CD14-positive monocyte (primary cell): ENCODE results near the gene SELENOM. TPM values are rescaled to one million over a fixed set of nuclear protein-coding genes. Genes with fewer than 3 reads are reported as not detected.

Experiments
- DNase-seq, 3 donors: peaks; one replicate each; pipeline ENCODE4 v3.0.0-alpha.2; 2011 to 2022
- H2AFZ ChIP-seq: 2 replicates; pipeline ENCODE4 v1.6.0; 2012; ENCODE audit warnings: mild to moderate bottlenecking, low read depth, low read length, inconsistent platforms; ENCODE audit not compliant: insufficient read depth, poor library complexity, severe bottlenecking
- H3K27ac ChIP-seq, 2 donors: 1 replicate in 1 of 2; 2 replicates in 1 of 2; pipeline ENCODE4 v1.5.1; 2012 to 2013; ENCODE audit warnings: low read length in 2 of 2, control low read depth in 1 of 2, inconsistent platforms in 1 of 2, low read depth in 1 of 2, mild to moderate bottlenecking in 1 of 2
- H3K27me3 ChIP-seq, 2 donors: one replicate each; pipeline versions ENCODE4 v1.6.0 to v1.6.1; 2011 to 2013; ENCODE audit warnings: low read length in 2 of 2; ENCODE audit not compliant: control insufficient read depth in 2 of 2, insufficient read depth in 2 of 2
- H3K36me3 ChIP-seq, 2 donors: replicated peaks in 1 of 2; 1 replicate in 1 of 2; 2 replicates in 1 of 2; pipeline versions ENCODE4 v1.5.1 to v1.6.1; 2012 to 2013; ENCODE audit warnings: low read length in 2 of 2, control low read depth in 1 of 2, inconsistent platforms in 1 of 2, mild to moderate bottlenecking in 1 of 2; ENCODE audit not compliant: insufficient read depth in 2 of 2, control insufficient read depth in 1 of 2
- H3K4me1 ChIP-seq, 2 donors: 1 replicate in 1 of 2; 2 replicates in 1 of 2; pipeline versions ENCODE4 v1.5.1 to v1.6.1; 2012 to 2013; ENCODE audit warnings: low read length in 2 of 2, control low read depth in 1 of 2, inconsistent platforms in 1 of 2, mild to moderate bottlenecking in 1 of 2, moderate library complexity in 1 of 2; ENCODE audit not compliant: insufficient read depth in 2 of 2, control insufficient read depth in 1 of 2
- H3K4me2 ChIP-seq: replicated peaks from 2 replicates; pipeline ENCODE3; 2012; ENCODE audit warnings: low read length, moderate library complexity, mild to moderate bottlenecking; ENCODE audit not compliant: poor library complexity, severe bottlenecking; ENCODE audit errors: extremely low read depth
- H3K4me3 ChIP-seq, 3 experiments: fragments of 200-600 bp in 1 of 3; sonication (generic) in 1 of 3; replicated peaks in 1 of 3; 1 replicate in 2 of 3; 2 replicates in 1 of 3; pipeline ENCODE4 v1.5.1; 2011 to 2013; ENCODE audit warnings: low read length in 3 of 3, mild to moderate bottlenecking in 3 of 3, control low read depth in 2 of 3, low read depth in 2 of 3, inconsistent platforms in 1 of 3, moderate library complexity in 1 of 3
- H3K79me2 ChIP-seq: 2 replicates; pipeline ENCODE4 v1.6.0; 2012; ENCODE audit warnings: mild to moderate bottlenecking, control low read depth, inconsistent platforms, low read length, moderate library complexity; ENCODE audit not compliant: insufficient read depth
- H3K9ac ChIP-seq: 2 replicates; pipeline ENCODE4 v1.6.0; 2017; ENCODE audit warnings: low read length, mild to moderate bottlenecking; ENCODE audit not compliant: insufficient read depth, poor library complexity, severe bottlenecking
- H3K9me3 ChIP-seq, 2 donors: replicated peaks in 1 of 2; 1 replicate in 1 of 2; 2 replicates in 1 of 2; pipeline versions ENCODE4 v1.5.1 to v1.6.1; 2012 to 2013; ENCODE audit warnings: low read length in 2 of 2, control low read depth in 1 of 2; ENCODE audit not compliant: control insufficient read depth in 1 of 2, insufficient read depth in 1 of 2
- H4K20me1 ChIP-seq: 2 replicates; pipeline ENCODE4 v1.6.0; 2012; ENCODE audit warnings: mild to moderate bottlenecking, low read length, control low read depth, moderate library complexity; ENCODE audit not compliant: insufficient read depth
- H3K27ac Mint-ChIP-seq, 7 donors: one replicate each; pipeline ENCODE4 v1.8.0; 2020; ENCODE audit warnings: mild to moderate bottlenecking in 7 of 7, mixed read lengths in 7 of 7, moderate library complexity in 6 of 7, inconsistent platforms in 2 of 7
- H3K27me3 Mint-ChIP-seq, 3 donors: one replicate each; pipeline ENCODE4 v1.8.0; 2021 to 2022; ENCODE audit warnings: low read depth in 3 of 3, mild to moderate bottlenecking in 3 of 3, mixed read lengths in 3 of 3, moderate library complexity in 3 of 3, inconsistent platforms in 1 of 3
- H3K36me3 Mint-ChIP-seq, 2 donors: one replicate each; pipeline ENCODE4 v1.8.0; 2020; ENCODE audit warnings: mixed read lengths in 2 of 2, inconsistent platforms in 1 of 2, mild to moderate bottlenecking in 1 of 2
- H3K4me1 Mint-ChIP-seq: one replicate; pipeline ENCODE4 v1.8.0; 2020; ENCODE audit warnings: mild to moderate bottlenecking, mixed read lengths
- H3K4me3 Mint-ChIP-seq, 2 donors: one replicate each; pipeline ENCODE4 v1.8.0; 2020; ENCODE audit warnings: mild to moderate bottlenecking in 2 of 2, mixed read lengths in 2 of 2, moderate library complexity in 1 of 2
- H3K9me3 Mint-ChIP-seq, 7 donors: one replicate each; pipeline ENCODE4 v1.8.0; 2020 to 2022; ENCODE audit warnings: mixed read lengths in 7 of 7, mild to moderate bottlenecking in 6 of 7, moderate library complexity in 6 of 7, inconsistent platforms in 2 of 7
- WGBS: methylation state at CpG from one replicate; pipeline ENCODE4 v1.1.5; 2013; ENCODE audit warnings: missing lambda C conversion rate; ENCODE audit not compliant: insufficient coverage; 5-methylcytosine and 5-hydroxymethylcytosine counted together
- intact Hi-C, 2 donors: fragments of 100-400 bp; cut with micrococcal nuclease; formaldehyde crosslinking; loops; one replicate each; pipeline versions ENCODE4 v1.15.0 to v1.15.1; 2023
- polyA minus RNA-seq: library from RNA; depleted of rRNA, polyadenylated mRNA; stranded (reverse); fragments of >200 nt; gene quantifications from 2 replicates; pipeline ENCODE4 v1.2.3, GENCODE V29; 2012
- polyA plus RNA-seq, 3 donors: library from polyadenylated mRNA; depleted of rRNA in 1 of 3; unstranded in 2 of 3; stranded (reverse) in 1 of 3; fragments of 300-500 nt in 2 of 3; fragments of >200 nt in 1 of 3; fragmentation: Illumina TruSeq in 2 of 3; gene quantifications; 1 replicate in 2 of 3; 2 replicates in 1 of 3; pipeline ENCODE4 v1.2.3, GENCODE V29; 2012 to 2021
- total RNA-seq, 12 experiments: library from RNA in 1 of 12; stranded (reverse) in 1 of 12; fragments of 120-200 nt in 1 of 12; gene quantifications; one replicate each; pipeline ENCODE4 v1.2.4 and lab custom pipeline; 2013 to 2026; ENCODE audit warnings: mixed read lengths in 6 of 12, inconsistent platforms in 1 of 12
- TF ChIP-seq, protein P1 (sequence below): fragments of 200-600 bp; IDR thresholded peaks from one replicate; pipeline ENCODE4 v1.8.0; 2022; ENCODE audit warnings: antibody characterized with exemption, mild to moderate bottlenecking

SELENOM gene
- total RNA-seq (2013), result 1.7 TPM
- polyA plus RNA-seq (1 to 10 TPM; 3.2 to 7.6 (median 3.4) TPM), polyA minus RNA-seq (2.2 and 2.6 TPM in 2 replicates), total RNA-seq (lab: John Stamatoyannopoulos, UW) (0.35 to 1.6 (median 0.80) reads per million in 11 experiments)

DNA sequence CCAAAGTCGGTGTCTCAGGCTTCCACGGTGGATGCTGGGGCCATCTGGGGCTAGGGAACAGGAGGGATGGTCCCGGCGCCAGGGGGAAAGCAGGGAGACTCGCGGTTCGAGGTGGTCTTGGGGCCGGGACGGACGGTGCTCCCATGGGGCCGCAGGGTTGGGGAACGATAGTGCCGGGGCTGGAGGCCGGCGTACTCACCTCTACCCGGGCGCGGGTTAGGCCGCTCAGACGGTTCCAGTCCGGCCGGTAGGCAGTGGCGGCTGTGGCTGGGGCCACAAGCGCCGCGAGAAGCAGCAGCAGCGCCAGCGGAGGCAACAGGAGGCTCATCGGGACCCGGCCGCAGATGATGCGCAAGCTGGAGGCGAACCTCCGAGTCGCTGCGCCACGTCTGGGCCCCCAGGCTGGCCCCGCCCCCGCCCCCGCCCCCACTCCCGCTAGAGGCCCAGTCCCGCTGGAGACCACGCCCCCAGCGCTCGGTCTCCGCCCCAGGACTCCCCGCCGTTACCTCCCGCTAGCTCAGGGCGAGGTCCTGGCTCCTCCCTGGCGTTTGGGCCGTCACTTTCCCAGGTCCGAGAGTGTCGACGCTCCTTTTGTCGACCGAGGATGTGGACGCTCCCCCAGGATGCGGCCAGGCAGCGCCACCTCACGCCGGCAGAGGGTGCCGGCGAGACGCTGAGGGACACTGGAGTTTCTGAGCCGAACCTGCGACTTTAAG is at the start of gene SELENOM:
Gene SELENOM, minus strand, starts transcription at position 391 of the 716 bp plus-strand sequence. Its CDS starts 63 bp downstream, at position 328.
- Histone ChIP-seq H3K9me3 (peaks cover 0 to under 1% of the 10 kb centered on the region in 2 donors), H3K4me3 (peak within 1 kb of the TSS; percentile 14 to 60 (median 37)), H3K4me1 (peaks cover 12 to 14% of the 10 kb centered on the region in 2 donors), H3K4me2 (peak within 1 kb of the TSS; percentile 66), H3K79me2 (no peaks in the 10 kb centered on the region), H3K27ac (peak within 1 kb of the TSS in 1 of 2 donors; percentile 9), H3K9ac (peak within 1 kb of the TSS; percentile 9), H3K36me3 (no peaks in the 10 kb centered on the region), H4K20me1 (no peaks in the 10 kb centered on the region), H3K27me3 (peaks cover 0 to 2% of the 10 kb centered on the region in 2 donors), H2AFZ (peak within 1 kb of the TSS; percentile 80)
- DNase-seq, result peak; percentile 91 to 94 (median 93)
- peaks cover 0 to under 1% of the 10 kb centered on the region in 2 donors for H3K36me3 Mint-ChIP-seq
- H3K27ac Mint-ChIP-seq, result peak within 1 kb of the TSS; percentile 70 to 88 (median 81)
- peaks cover 3 to 20% (median 18%) of the 10 kb centered on the region in 3 donors for H3K27me3 Mint-ChIP-seq
- peaks cover 11% of the 10 kb centered on the region for H3K4me1 Mint-ChIP-seq
- WGBS, result 7% methylated on average over 58 of the region's 67 CpGs
- peaks cover 0 to 4% (median 2%) of the 10 kb centered on the region in 7 donors for H3K9me3 Mint-ChIP-seq
- TF ChIP-seq, protein P1, sequence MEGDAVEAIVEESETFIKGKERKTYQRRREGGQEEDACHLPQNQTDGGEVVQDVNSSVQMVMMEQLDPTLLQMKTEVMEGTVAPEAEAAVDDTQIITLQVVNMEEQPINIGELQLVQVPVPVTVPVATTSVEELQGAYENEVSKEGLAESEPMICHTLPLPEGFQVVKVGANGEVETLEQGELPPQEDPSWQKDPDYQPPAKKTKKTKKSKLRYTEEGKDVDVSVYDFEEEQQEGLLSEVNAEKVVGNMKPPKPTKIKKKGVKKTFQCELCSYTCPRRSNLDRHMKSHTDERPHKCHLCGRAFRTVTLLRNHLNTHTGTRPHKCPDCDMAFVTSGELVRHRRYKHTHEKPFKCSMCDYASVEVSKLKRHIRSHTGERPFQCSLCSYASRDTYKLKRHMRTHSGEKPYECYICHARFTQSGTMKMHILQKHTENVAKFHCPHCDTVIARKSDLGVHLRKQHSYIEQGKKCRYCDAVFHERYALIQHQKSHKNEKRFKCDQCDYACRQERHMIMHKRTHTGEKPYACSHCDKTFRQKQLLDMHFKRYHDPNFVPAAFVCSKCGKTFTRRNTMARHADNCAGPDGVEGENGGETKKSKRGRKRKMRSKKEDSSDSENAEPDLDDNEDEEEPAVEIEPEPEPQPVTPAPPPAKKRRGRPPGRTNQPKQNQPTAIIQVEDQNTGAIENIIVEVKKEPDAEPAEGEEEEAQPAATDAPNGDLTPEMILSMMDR, result peak; percentile 80
- intact Hi-C loops, result loop anchor here (5.0 to 10.0 kb wide), 3 partner anchors 125 to 167 kb away; no protein-coding TSS in a partner anchor
- peak within 1 kb of the TSS; percentile 85 to 93 for H3K4me3 Mint-ChIP-seq

- Histone ChIP-seq H2AFZ (no peak overlapping the region), H3K36me3 (no peaks in the 10 kb centered on the region), H3K27ac (no peak overlapping the region), H3K4me1 (peaks cover 0 to 5% of the 10 kb centered on the region in 2 donors), H3K27me3 (no peaks in the 10 kb centered on the region), H4K20me1 (no peaks in the 10 kb centered on the region), H3K9me3 (no peaks in the 10 kb centered on the region), H3K79me2 (peaks cover 7% of the 10 kb centered on the region), H3K4me2 (no peak overlapping the region), H3K9ac (no peak overlapping the region), H3K4me3 (no peak overlapping the region)
- TF ChIP-seq, protein P1, result no peak
- no peaks in the 10 kb centered on the region for H3K36me3 Mint-ChIP-seq
- H3K4me3 Mint-ChIP-seq, result no peak overlapping the region
- H3K9me3 Mint-ChIP-seq, result peaks cover 0 to 5% (median 0%) of the 10 kb centered on the region in 7 donors
- H3K4me1 Mint-ChIP-seq, result peaks cover 4% of the 10 kb centered on the region
- DNase-seq, result no peak
- intact Hi-C loops, result loop anchor here (10.0 kb wide), 2 partner anchors 69 to 191 kb away; partner anchors contain the start of genes MORC2 (in 1 of the 2) and TUG1 (in 1 of the 2)
- peaks cover 5 to 12% (median 10%) of the 10 kb centered on the region in 3 donors for H3K27me3 Mint-ChIP-seq
- H3K27ac Mint-ChIP-seq, result peak overlapping the region in 1 of 7 donors; percentile 15
- WGBS, result no CpG with 5 or more reads among the region's 3 CpGs
Observed at GRCh38 chr22:31155422-31155821, 48.1 kb upstream of the SELENOM start.
